Stimulated activated effector memory CD8-positive, alpha-beta T cell treated with anti-CD3 and anti-CD28 coated beads, Interleukin-12 subunit alpha, Interleukin-12 subunit beta, amount 100 ng/mL, for 72 hours (primary cell): Measurements from ENCODE around the gene ODAD3.
"Not testable (repeated sequence)": the region's sequence is repeated elsewhere in the genome, so short reads cannot be mapped to it uniquely, and the experiment has no call there.

Experiments used
- ATAC-seq: fragments of 150-1000 bp; cut with Tn5 transposase; 2 replicates; pipeline ENCODE4 v1.10.0; 2021
- DNase-seq, 2 donors: peaks; one replicate each; pipeline ENCODE4 v3.0.0; 2021 to 2022; ENCODE audit warnings: low spot score in 2 of 2
- H3K27ac Mint-ChIP-seq: one replicate; pipeline ENCODE4 v1.8.0; 2022; ENCODE audit warnings: mild to moderate bottlenecking, mixed read lengths
- H3K36me3 Mint-ChIP-seq: one replicate; pipeline ENCODE4 v1.8.0; 2022; ENCODE audit warnings: mild to moderate bottlenecking, mixed read lengths
- H3K4me1 Mint-ChIP-seq: one replicate; pipeline ENCODE4 v1.8.0; 2022; ENCODE audit warnings: mixed read lengths
- H3K4me3 Mint-ChIP-seq: one replicate; pipeline ENCODE4 v1.8.0; 2022; ENCODE audit warnings: mild to moderate bottlenecking, mixed read lengths
- H3K9me3 Mint-ChIP-seq: one replicate; pipeline ENCODE4 v1.8.0; 2022; ENCODE audit warnings: mixed read lengths

ODAD3 gene

DNA sequence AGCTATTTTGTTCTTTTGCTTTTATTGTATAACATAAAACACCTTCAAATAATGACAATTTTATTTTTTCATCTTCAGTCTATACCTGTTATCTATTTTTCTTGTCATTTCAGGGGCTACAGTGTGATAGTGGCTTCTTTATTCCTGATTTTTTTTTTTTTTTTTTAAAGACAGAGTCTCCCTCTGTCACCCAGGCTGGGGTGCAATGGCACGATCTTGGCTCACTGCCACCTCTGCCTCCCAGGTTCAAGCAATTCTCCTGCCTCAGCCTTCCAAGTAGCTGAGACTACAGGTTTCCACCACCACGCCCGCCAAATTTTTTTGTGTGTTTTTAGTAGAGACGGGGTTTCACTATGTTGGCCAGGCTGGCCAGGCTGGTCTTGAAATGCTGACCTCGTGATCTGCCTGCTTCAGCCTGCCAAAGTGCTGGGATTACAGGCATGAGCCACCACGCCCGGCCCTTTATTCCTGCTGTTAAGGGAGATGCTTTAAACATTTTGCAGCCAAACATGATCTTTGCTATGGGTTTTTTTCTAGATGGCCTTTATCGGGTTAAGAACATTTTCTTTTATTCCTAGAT is 33.4 kb upstream of the ODAD3 start:
- H3K4me1 Mint-ChIP-seq, H3K9me3 Mint-ChIP-seq, H3K36me3 Mint-ChIP-seq, DNase-seq, H3K27ac Mint-ChIP-seq, ATAC-seq, H3K4me3 Mint-ChIP-seq: not testable (repeated sequence)

DNA sequence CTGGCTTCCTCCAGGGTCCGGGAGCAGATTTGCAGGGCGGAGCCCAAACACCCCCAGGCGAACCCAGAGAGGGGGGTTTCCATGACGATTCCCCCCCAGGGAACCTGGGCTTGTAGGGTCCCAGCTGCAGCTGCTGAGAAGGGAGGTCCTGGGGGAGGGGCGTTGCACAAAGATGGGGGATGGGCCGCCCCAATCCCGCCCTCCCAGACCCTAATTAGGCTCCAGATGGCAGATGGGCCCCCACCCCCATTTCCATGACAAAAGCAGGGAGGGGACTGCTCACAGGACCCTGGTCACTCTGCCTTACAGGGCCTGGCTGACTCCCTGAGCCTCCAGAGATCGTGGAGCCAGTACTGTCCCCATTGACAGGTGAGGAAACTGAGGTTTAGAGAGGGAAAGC is 30.7 kb upstream of the ODAD3 start:
- Mint-ChIP-seq H3K9me3 (no peaks in the 10 kb centered on the region), H3K36me3 (no peaks in the 10 kb centered on the region), H3K27ac (no peak overlapping the region), H3K4me1 (peaks cover 5% of the 10 kb centered on the region), H3K4me3 (no peak overlapping the region)
- ATAC-seq (no peak), DNase-seq (no peak)

DNA sequence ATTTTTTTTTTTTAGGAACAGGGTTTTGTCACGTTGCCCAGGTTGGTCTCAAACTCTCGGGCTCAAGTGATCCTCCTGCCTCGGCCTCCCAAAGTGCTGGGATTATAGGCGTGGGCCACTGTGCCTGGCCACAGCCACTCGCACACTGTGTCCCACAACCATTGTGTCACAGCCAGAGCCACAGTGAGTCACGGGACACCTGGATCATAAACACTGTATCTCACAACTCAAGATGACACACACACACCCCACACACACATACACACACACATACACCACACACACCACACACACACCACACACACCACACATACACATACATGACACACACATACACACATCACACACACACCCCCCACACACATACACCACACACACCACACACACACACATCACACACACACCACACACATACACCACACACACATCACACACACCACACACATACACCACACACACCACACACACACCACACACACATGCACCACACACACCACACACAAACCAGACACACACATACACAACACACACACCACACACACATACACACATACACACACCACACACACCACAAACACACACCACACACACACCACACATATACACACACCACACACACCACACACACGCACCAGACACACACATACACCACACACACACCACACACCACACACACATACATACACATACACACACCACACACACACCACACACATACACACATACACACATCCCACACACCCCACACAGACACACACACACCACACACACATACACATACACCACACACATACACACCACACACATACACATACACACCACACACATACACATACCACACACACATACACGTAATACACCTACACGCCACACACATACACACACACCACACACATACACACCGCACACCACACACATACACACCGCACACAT is 29.7 kb upstream of the ODAD3 start:
- Mint-ChIP-seq H3K4me3 (no peak overlapping the region), H3K27ac (no peak overlapping the region), H3K9me3 (no peaks in the 10 kb centered on the region), H3K36me3 (no peaks in the 10 kb centered on the region), H3K4me1 (peaks cover 5% of the 10 kb centered on the region)
- peak; percentile 55 for ATAC-seq
- no peak for DNase-seq

DNA sequence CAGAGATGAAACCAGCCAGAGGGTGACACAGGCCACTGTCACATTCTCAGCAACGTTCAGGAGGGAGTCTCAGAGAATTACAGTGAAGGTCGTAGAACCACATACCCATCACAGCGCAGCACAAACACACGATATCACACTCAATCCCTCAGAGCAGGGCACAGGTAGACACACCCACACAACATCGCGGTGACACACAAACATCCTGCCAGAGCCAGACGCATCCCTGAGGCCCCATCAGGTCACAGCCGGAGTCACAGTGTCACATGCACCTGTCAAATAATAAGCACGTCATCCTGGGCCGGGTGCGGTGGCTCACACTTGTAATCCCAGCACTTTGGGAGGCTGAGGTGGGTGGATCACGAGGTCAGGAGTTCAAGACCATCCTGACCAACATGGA is 28.5 kb upstream of the ODAD3 start:
- DNase-seq (no peak), ATAC-seq (peak; percentile 77)
- H3K27ac Mint-ChIP-seq = no peak overlapping the region
- peaks cover 5% of the 10 kb centered on the region for H3K4me1 Mint-ChIP-seq
- no peak overlapping the region for H3K4me3 Mint-ChIP-seq
- no peaks in the 10 kb centered on the region for H3K36me3 Mint-ChIP-seq
- no peaks in the 10 kb centered on the region for H3K9me3 Mint-ChIP-seq

DNA sequence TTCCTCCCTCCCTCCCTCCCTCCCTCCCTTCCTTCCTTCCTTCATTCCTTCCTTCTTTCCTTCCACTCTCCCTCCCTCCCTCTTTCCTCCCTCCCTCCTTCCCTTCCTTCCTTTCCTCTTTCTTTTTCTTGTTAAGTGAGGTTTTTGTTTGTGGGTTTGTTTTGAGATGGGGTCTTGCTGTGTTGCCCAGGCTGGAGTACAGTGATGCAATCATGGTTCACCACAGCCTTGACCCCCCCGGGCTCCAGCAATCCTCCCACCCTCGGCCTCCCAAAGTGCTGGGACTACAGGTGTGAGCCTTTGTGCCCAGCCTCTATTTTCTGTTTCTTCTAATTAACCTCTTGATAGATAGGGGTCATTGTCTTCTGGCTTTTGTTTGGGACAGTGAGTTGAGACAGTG is 26.5 kb upstream of the ODAD3 start:
- Mint-ChIP-seq H3K36me3 (no peaks in the 10 kb centered on the region), H3K27ac (no peak overlapping the region), H3K9me3 (no peaks in the 10 kb centered on the region), H3K4me3 (no peak overlapping the region), H3K4me1 (peaks cover 5% of the 10 kb centered on the region)
- DNase-seq = no peak
- ATAC-seq = no peak

DNA sequence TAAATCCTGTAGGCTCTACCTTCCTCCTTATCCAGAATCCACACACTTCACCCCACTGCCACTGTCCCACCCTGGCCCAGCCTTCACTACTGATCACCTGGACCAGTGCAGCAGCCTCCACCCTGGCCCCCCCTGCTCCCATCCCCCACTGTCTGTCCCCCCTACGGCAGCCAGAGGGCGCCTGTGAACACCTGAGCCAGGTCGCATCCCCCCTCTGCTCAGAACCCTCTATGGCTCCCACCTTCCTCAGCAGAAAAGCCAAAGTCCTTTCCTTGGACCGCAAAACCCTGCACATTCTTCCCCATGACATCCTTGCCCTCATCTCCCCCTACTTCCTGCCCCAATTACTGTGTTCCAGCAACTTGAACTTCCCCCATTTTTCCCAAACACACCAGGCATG is 25.3 kb upstream of the ODAD3 start:
- no peaks in the 10 kb centered on the region for H3K9me3 Mint-ChIP-seq
- H3K27ac Mint-ChIP-seq = no peak overlapping the region
- H3K4me1 Mint-ChIP-seq = peaks cover 5% of the 10 kb centered on the region
- H3K4me3 Mint-ChIP-seq = no peak overlapping the region
- no peaks in the 10 kb centered on the region for H3K36me3 Mint-ChIP-seq
- ATAC-seq (no peak), DNase-seq (no peak)

DNA sequence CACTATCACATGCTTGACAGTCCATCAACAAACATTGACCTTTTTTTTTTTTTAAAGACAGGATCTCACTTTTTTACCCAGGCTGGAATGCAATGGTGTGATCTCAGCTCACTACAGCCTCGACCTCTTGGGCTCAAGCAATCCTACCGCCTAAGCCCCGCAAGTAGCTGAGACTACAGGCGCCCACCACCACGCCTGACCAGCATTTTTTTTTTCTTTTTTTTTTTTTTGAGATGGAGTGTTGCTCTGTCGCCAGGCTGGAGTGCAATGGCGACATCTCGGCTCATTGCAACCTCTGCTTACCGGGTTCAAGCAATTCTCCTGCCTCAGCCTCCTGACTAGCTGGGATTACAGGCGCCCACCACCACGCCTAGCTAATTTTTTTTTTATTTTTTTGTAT is 24.0 kb upstream of the ODAD3 start:
- not testable (repeated sequence) for H3K4me1 Mint-ChIP-seq, ATAC-seq, DNase-seq, H3K36me3 Mint-ChIP-seq, H3K9me3 Mint-ChIP-seq, H3K4me3 Mint-ChIP-seq, H3K27ac Mint-ChIP-seq

DNA sequence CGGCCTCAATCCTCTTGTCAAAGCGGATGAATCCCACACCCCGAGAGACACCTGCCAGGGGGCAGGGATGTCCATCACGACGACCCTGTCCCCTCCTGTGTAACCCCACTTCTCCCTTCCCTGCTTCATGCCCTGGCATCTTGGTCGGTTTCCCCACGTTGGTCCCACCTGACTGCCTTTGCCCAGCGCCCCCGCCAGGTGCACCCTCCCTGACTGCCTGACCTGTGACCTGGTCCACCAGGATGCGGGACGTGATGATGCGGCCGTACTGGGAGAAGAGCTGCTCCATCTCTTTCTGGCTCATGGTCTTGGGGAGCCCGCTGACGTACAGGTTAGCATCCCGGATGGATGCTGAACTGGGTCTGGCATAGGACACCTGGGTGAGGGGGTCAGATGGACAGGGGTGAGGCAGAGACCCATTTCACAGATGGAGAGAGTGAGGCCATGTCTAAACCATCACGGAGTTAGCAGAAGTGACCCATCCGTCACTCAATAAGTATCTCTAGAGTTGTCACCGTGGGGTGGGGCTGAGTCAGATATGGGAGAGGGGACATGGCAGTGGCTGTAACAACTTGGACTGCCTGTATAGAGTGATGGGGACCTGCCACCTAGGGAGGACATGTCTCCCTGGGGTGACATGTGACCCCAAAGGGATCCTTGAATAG is 23.4 kb upstream of the ODAD3 start:
- DNase-seq (no peak), ATAC-seq (no peak)
- no peaks in the 10 kb centered on the region for H3K36me3 Mint-ChIP-seq
- H3K9me3 Mint-ChIP-seq = no peaks in the 10 kb centered on the region
- H3K4me1 Mint-ChIP-seq = peaks cover 3% of the 10 kb centered on the region
- no peak overlapping the region for H3K27ac Mint-ChIP-seq
- no peak overlapping the region for H3K4me3 Mint-ChIP-seq

DNA sequence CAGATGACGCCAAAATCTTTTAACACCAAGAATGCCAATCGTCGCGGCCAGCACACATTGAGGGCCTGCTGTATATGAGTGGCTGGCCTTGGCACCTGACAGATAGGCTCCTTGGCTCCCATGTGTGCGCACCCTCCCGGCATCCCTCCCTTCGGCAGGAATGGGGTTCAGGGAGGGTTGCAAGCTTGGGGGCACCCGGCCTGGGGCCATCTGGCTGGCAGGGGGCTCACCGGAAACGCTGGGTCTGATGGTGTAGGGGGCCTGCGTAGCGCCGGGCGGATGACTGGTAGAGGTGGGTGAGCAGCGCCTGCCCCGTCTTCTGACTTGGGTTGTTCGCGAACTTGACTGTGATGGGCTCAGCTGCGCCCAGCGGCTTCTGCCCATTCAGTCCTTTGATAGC is 22.9 kb upstream of the ODAD3 start:
- Mint-ChIP-seq H3K4me1 (no peaks in the 10 kb centered on the region), H3K4me3 (no peak overlapping the region), H3K9me3 (no peaks in the 10 kb centered on the region), H3K36me3 (no peaks in the 10 kb centered on the region), H3K27ac (no peak overlapping the region)
- no peak for ATAC-seq
- DNase-seq = no peak

DNA sequence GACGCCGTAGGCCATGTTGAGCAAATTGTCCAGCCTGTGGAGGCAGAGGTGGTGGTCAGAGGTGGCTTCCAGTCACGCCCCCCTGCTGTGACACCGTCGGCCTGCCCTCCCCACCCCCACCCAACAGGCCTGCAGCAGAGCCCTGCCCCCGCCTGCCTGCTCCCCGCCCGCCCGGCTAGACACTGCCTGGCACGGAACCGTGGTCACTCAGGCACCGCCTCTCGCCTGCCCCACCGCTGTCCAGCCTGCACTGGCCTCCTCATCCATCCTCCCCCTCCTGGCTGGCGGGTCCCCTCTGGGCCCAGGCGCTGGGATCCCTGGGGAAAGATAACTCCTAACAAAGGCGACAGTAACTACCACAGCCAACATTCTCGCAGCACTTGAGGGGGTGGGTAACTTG is 22.2 kb upstream of the ODAD3 start:
- ATAC-seq (no peak), DNase-seq (no peak)
- H3K9me3 Mint-ChIP-seq = no peaks in the 10 kb centered on the region
- no peak overlapping the region for H3K27ac Mint-ChIP-seq
- no peaks in the 10 kb centered on the region for H3K4me1 Mint-ChIP-seq
- no peak overlapping the region for H3K4me3 Mint-ChIP-seq
- H3K36me3 Mint-ChIP-seq = no peaks in the 10 kb centered on the region

DNA sequence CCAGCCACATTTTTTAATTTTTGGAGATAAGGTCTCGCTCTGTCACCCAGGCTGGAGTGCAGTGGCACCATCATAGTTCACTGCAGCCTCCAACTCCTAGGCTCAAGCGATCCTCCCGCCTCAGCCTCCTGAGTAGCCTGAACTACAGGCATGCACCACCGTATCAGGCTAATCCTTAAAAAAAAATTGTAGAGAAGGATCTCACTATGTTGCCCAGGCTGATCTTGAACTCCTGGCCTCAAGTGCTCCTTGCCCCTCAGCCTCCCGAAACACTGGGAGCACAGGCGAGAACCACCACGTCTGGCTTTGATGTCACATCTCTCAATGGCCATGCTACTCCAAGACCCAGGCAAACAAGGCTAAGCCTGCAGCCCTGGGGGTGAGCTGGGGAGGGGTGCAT is 21.7 kb upstream of the ODAD3 start:
- no peak for ATAC-seq
- Mint-ChIP-seq H3K27ac (no peak overlapping the region), H3K9me3 (no peaks in the 10 kb centered on the region), H3K4me3 (no peak overlapping the region), H3K4me1 (no peaks in the 10 kb centered on the region), H3K36me3 (no peaks in the 10 kb centered on the region)
- no peak for DNase-seq

DNA sequence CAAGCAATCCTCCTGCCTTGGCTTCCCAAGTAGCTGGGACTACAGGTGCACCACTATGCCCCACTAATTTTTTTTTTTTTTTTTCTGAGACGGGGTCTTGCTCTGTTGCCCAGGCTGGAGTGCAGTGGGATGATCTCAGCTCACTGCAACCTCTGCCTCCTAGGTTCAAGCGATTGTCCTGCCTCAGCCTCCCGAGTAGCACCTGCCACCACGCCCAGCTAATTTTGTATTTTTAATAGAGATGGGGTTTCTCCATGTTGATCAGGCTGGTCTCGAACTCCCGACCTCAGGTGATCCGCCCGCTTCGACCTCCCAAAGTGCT is 20.3 kb upstream of the ODAD3 start:
- not testable (repeated sequence) for ATAC-seq, H3K9me3 Mint-ChIP-seq, H3K27ac Mint-ChIP-seq, DNase-seq, H3K4me1 Mint-ChIP-seq, H3K4me3 Mint-ChIP-seq, H3K36me3 Mint-ChIP-seq

DNA sequence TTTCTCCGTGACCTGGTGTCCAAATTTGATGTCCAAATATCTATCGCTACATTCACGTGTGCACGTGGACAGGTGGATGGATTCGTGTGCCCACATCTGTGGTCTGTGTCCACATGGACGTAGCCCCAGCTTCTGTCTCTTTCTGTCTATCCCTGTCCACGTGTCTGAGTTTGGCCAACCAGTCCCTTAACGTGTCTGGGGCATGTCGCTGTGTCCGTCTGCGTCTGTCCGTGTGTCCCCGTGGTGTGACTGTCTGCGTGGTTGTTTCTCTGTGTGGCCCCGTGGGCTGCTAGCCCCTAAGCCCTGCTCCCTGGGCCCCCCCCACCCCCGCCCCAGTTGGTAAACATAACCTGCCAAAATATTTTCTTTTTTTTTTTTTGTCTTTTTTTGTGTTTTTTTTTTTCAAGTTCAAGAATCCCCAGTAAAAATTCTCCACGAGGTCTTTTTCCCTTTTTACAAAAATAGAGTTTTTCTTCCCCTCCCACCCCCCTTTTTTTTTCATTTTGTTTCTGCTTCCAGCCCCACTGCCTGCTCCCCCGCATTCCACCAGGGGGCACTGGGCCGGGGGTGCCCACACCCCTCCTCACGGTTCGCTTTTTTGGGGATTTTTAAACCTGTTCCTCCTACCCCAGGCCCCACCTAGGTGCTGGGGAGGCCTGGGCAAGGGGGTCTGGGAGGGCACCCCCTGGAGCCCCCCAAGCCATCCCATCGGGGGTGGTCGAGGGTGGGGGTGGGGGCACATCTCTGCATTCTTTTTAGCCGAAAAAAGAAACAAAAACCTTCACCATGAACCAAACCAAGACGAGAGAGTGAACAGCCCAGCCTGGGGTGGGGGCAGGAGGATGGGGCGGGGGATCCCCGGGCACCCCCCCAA is 18.8 kb upstream of the ODAD3 start:
- H3K27ac Mint-ChIP-seq = no peak overlapping the region
- DNase-seq (no peak), ATAC-seq (no peak)
- H3K4me3 Mint-ChIP-seq = no peak overlapping the region
- H3K4me1 Mint-ChIP-seq = no peaks in the 10 kb centered on the region
- H3K9me3 Mint-ChIP-seq = no peaks in the 10 kb centered on the region
- peaks cover 24% of the 10 kb centered on the region for H3K36me3 Mint-ChIP-seq

DNA sequence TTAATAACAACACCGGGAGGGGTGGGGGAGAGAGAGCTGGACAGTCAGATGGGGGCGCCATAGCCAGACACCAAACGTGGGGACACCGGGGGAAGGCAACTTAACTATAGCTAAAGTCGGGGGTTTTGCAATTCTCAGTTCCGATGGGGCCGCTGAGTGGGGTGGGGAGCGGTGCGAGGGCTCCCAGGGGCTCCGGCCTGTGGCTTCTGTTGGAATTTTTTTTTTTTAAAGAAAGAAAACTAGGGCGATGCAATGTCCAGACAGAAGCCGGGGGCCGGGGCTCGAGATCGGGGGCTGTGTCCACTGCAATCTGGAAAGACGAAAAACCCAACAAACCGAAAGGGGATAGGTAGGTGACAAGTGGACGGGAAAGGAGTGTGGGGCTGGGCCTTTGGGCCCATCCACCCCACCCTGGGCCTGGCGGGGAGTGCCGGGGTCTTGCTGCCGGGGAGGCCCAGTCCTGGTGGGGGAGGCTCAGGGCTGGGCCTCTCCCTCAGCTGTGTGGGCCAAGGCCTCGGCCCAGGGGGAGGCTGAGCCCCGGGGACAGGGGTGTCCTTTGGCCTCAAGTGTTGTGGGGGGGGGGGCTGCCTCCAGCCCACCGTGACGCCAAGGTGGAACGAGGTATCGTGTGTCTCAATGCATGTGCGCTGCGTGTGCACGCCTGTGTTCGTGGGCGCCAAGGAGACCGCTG is 17.8 kb upstream of the ODAD3 start:
- Mint-ChIP-seq H3K4me1 (no peaks in the 10 kb centered on the region), H3K36me3 (peaks cover 26% of the 10 kb centered on the region), H3K27ac (no peak overlapping the region), H3K4me3 (no peak overlapping the region), H3K9me3 (no peaks in the 10 kb centered on the region)
- ATAC-seq (no peak), DNase-seq (no peak)
